Body of pancreas (tissue), 4 donors: ENCODE data around the gene P2RX3. TPM values are rescaled to one million over a fixed set of nuclear protein-coding genes. Genes with fewer than 3 reads are reported as not detected.

Source experiments
- ATAC-seq: fragments of 150-250 bp; one replicate; pipeline ENCODE4 v1.9.1; 2016
- DNase-seq, 4 donors: peaks; one replicate each; pipeline ENCODE4 v3.0.0-alpha.2; 2019
- H3K27ac ChIP-seq, 4 donors: fragments of 200-600 bp; sonication (generic); 1 replicate in 3 of 4; 2 replicates in 1 of 4; pipeline versions ENCODE4 v1.5.1 to v1.6.1; 2016 to 2019; ENCODE audit warnings: mild to moderate bottlenecking in 1 of 4, mixed read lengths in 1 of 4, moderate library complexity in 1 of 4
- H3K27me3 ChIP-seq, 2 donors: fragments of 200-600 bp; sonication (generic); one replicate each; pipeline ENCODE4 v1.6.0; 2016; ENCODE audit warnings: mild to moderate bottlenecking in 1 of 2
- H3K36me3 ChIP-seq, 2 donors: fragments of 200-600 bp; sonication (generic); replicated peaks in 1 of 2; 2 replicates each; pipeline ENCODE4 v1.5.1; 2016; ENCODE audit warnings: low read depth in 2 of 2; ENCODE audit not compliant: insufficient read depth in 1 of 2
- H3K4me1 ChIP-seq: fragments of 200-600 bp; sonication (generic); one replicate; pipeline ENCODE4 v1.6.0; 2016
- H3K4me3 ChIP-seq, 2 donors: fragments of 200-600 bp; sonication (generic); 1 replicate in 1 of 2; 2 replicates in 1 of 2; pipeline ENCODE4 v1.5.1; 2016 to 2019
- H3K9me3 ChIP-seq, 3 donors: fragments of 200-600 bp; sonication (generic); 1 replicate in 2 of 3; 2 replicates in 1 of 3; pipeline ENCODE4 v1.5.1; 2016
- CTCF ChIP-seq, 7 experiments: fragments of 450-650 bp in 4 of 7; fragments of 200-600 bp in 3 of 7; sonication (generic) in 3 of 7; IDR thresholded peaks; one replicate each; pipeline ENCODE4 v1.5.1; 2016 to 2019; ENCODE audit warnings: antibody characterized with exemption in 7 of 7
- POLR2A ChIP-seq, 3 donors: fragments of 450-650 bp; IDR thresholded peaks; one replicate each; pipeline ENCODE4 v1.6.1; 2016; ENCODE audit warnings: antibody characterized with exemption in 3 of 3, mild to moderate bottlenecking in 2 of 3
- whole genome bisulfite sequencing, 2 donors: methylation state at CpG; one replicate each; pipeline ENCODE4 v1.1.5; 2017; 5-methylcytosine and 5-hydroxymethylcytosine counted together
- intact Hi-C: fragments of 100-400 bp; cut with DNase I; formaldehyde crosslinking; loops from one replicate; pipeline ENCODE4 v1.15.1; 2023
- total RNA-seq, 2 donors: library from RNA; depleted of rRNA; stranded (reverse); fragments of >200 nt; gene quantifications; one replicate each; pipeline ENCODE4 v1.1.0, GENCODE V29; 2016

The P2RX3 gene
- total RNA-seq, 2 donors from 2014 or later = not detected

GRCh38 chr11:57312511-57313021 lies 25.6 kb upstream of the P2RX3 start:
- H3K27me3 ChIP-seq = no peaks in the 10 kb centered on the region
- peaks cover 90% of the 10 kb centered on the region for H3K4me1 ChIP-seq
- intact Hi-C loops = no loop called here
- DNase-seq = peak in 2 of 4 donors; percentile 47 to 56
- peaks cover 8 to 11% of the 10 kb centered on the region in 2 donors for H3K36me3 ChIP-seq
- H3K9me3 ChIP-seq = no peaks in the 10 kb centered on the region
- no peak for ATAC-seq
- H3K27ac ChIP-seq = peak overlapping the region; percentile 84 to 97 (median 92)
- WGBS, 2 donors = 73 to 83% methylated on average over 1 to 10 of the region's 10 CpGs
- H3K4me3 ChIP-seq = no peak overlapping the region
- TF ChIP-seq CTCF (IDR thresholded peaks at IDR 0.05) (peak in 1 of 7 experiments; percentile 24), POLR2A (IDR thresholded peaks at IDR 0.05) (no peak)

- TF ChIP-seq CTCF (IDR thresholded peaks at IDR 0.05) (no peak), POLR2A (IDR thresholded peaks at IDR 0.05) (no peak)
- H3K27ac ChIP-seq = peak overlapping the region; percentile 84 to 97 (median 92)
- H3K4me3 ChIP-seq = no peak overlapping the region
- WGBS, 2 donors = 59 to 91% methylated on average over 5 to 22 of the region's 26 CpGs
- no peaks in the 10 kb centered on the region for H3K9me3 ChIP-seq
- no peaks in the 10 kb centered on the region for H3K27me3 ChIP-seq
- no peak for ATAC-seq
- DNase-seq = peak in 1 of 4 donors; percentile 32
- intact Hi-C loops = no loop called here
- H3K36me3 ChIP-seq = peaks cover 8 to 11% of the 10 kb centered on the region in 2 donors
- peaks cover 92% of the 10 kb centered on the region for H3K4me1 ChIP-seq
These were observed 24.9 kb upstream of the P2RX3 start for GRCh38 chr11:57313071-57313787.

GRCh38 chr11:57313788-57314135 lies 24.4 kb upstream of the P2RX3 start:
- ATAC-seq = no peak
- Histone ChIP-seq H3K4me3 (no peak overlapping the region), H3K27me3 (no peaks in the 10 kb centered on the region), H3K4me1 (peaks cover 92% of the 10 kb centered on the region), H3K27ac (peak overlapping the region in 3 of 4 donors; percentile 84 to 97 (median 96)), H3K36me3 (peaks cover 8 to 11% of the 10 kb centered on the region in 2 donors), H3K9me3 (no peaks in the 10 kb centered on the region)
- TF ChIP-seq POLR2A (IDR thresholded peaks at IDR 0.05) (no peak), CTCF (IDR thresholded peaks at IDR 0.05) (no peak)
- peak in 1 of 4 donors; percentile 7 for DNase-seq
- intact Hi-C loops = no loop called here
- 73% methylated on average over 8 of the region's 8 CpGs for WGBS, 2 donors

- Histone ChIP-seq H3K9me3 (no peaks in the 10 kb centered on the region), H3K27me3 (no peaks in the 10 kb centered on the region), H3K27ac (peak overlapping the region in 3 of 4 donors; percentile 60 to 97 (median 84)), H3K36me3 (peaks cover 8% of the 10 kb centered on the region in 2 donors), H3K4me3 (no peak overlapping the region), H3K4me1 (peaks cover 90% of the 10 kb centered on the region)
- DNase-seq (no peak), ATAC-seq (no peak)
- 78 to 82% methylated on average over 13 to 15 of the region's 15 CpGs for WGBS, 2 donors
- intact Hi-C loops = no loop called here
- TF ChIP-seq CTCF (IDR thresholded peaks at IDR 0.05) (no peak), POLR2A (IDR thresholded peaks at IDR 0.05) (no peak)
These were observed 23.8 kb upstream of the P2RX3 start for GRCh38 chr11:57314221-57314973.
